IPS DF 6.9 (cell line): ENCODE data around the gene SPAG17.

Experiments used
- DNase-seq: peaks from one replicate; pipeline ENCODE4 v3.0.0-alpha.2; 2013; ENCODE audit warnings: low read depth, low spot score
- H3K27ac ChIP-seq: one replicate; pipeline ENCODE4 v1.5.1; 2013; ENCODE audit warnings: low read length, control low read depth
- H3K27me3 ChIP-seq: 2 replicates; pipeline ENCODE4 v1.6.1; 2013; ENCODE audit warnings: mild to moderate bottlenecking, low read length; ENCODE audit not compliant: control insufficient read depth, insufficient read depth
- H3K36me3 ChIP-seq: 2 replicates; pipeline ENCODE4 v1.6.1; 2013; ENCODE audit warnings: low read length; ENCODE audit not compliant: control insufficient read depth, insufficient read depth
- H3K4me1 ChIP-seq: 2 replicates; pipeline ENCODE4 v1.6.1; 2013; ENCODE audit warnings: low read length; ENCODE audit not compliant: control insufficient read depth, insufficient read depth
- H3K4me3 ChIP-seq: 2 replicates; pipeline ENCODE4 v1.5.1; 2013; ENCODE audit warnings: mild to moderate bottlenecking, low read length
- H3K9me3 ChIP-seq: 2 replicates; pipeline ENCODE4 v1.6.1; 2013; ENCODE audit warnings: low read length, inconsistent platforms; ENCODE audit not compliant: control insufficient read depth, insufficient read depth
- WGBS: extraction: QIAGEN DNeasy Blood & Tissue Kit; methylation state at CpG from one replicate; pipeline ENCODE4 v1.1.7; 2013; ENCODE audit warnings: mixed read lengths, missing lambda C conversion rate; ENCODE audit not compliant: insufficient read length, insufficient coverage; 5-methylcytosine and 5-hydroxymethylcytosine counted together

The SPAG17 gene

GRCh38 chr1:118204648-118205047, 19.6 kb upstream of the SPAG17 start:
- Histone ChIP-seq H3K27me3 (no peaks in the 10 kb centered on the region), H3K4me3 (no peak overlapping the region), H3K27ac (no peak overlapping the region), H3K9me3 (no peaks in the 10 kb centered on the region), H3K36me3 (no peaks in the 10 kb centered on the region), H3K4me1 (no peaks in the 10 kb centered on the region)
- DNase-seq: no peak

- no peak for DNase-seq
- Histone ChIP-seq H3K27ac (no peak overlapping the region), H3K27me3 (no peaks in the 10 kb centered on the region), H3K4me1 (no peaks in the 10 kb centered on the region), H3K36me3 (no peaks in the 10 kb centered on the region), H3K9me3 (no peaks in the 10 kb centered on the region), H3K4me3 (no peak overlapping the region)
- WGBS: 100% methylated on average over 1 of the region's 3 CpGs
Measured at GRCh38 chr1:118204105-118204504, 19.1 kb upstream of the SPAG17 start.

- no CpG with 5 or more reads among the region's 2 CpGs for WGBS
- Histone ChIP-seq H3K4me3 (no peak overlapping the region), H3K9me3 (no peaks in the 10 kb centered on the region), H3K4me1 (no peaks in the 10 kb centered on the region), H3K36me3 (no peaks in the 10 kb centered on the region), H3K27ac (no peak overlapping the region), H3K27me3 (no peaks in the 10 kb centered on the region)
- DNase-seq: no peak
Measured at GRCh38 chr1:118202076-118202608, 17.1 kb upstream of the SPAG17 start.

GRCh38 chr1:118201524-118201923, 16.5 kb upstream of the SPAG17 start:
- Histone ChIP-seq H3K36me3 (no peaks in the 10 kb centered on the region), H3K27ac (no peak overlapping the region), H3K27me3 (no peaks in the 10 kb centered on the region), H3K9me3 (no peaks in the 10 kb centered on the region), H3K4me3 (no peak overlapping the region), H3K4me1 (no peaks in the 10 kb centered on the region)
- DNase-seq: no peak
- no CpG with 5 or more reads among the region's 3 CpGs for WGBS

- WGBS: 83% methylated on average over 1 of the region's 1 CpG
Measured at GRCh38 chr1:118200836-118201235, 15.8 kb upstream of the SPAG17 start.

GRCh38 chr1:118190561-118190960, 5.5 kb upstream of the SPAG17 start:
- peaks cover under 1% of the 10 kb centered on the region; the same call in 1 of the 2 replicates for H3K4me1 ChIP-seq
- WGBS: no CpG with 5 or more reads among the region's 1 CpG

More at GRCh38 chr1:118200836-118201235, 15.8 kb upstream of the SPAG17 start:
- no peak overlapping the region for H3K27ac ChIP-seq
- H3K9me3 ChIP-seq: no peaks in the 10 kb centered on the region
- no peaks in the 10 kb centered on the region for H3K36me3 ChIP-seq
- no peak overlapping the region for H3K4me3 ChIP-seq
- DNase-seq: no peak
- no peaks in the 10 kb centered on the region for H3K4me1 ChIP-seq
- no peaks in the 10 kb centered on the region for H3K27me3 ChIP-seq

GRCh38 chr1:118189564-118189963, 4.5 kb upstream of the SPAG17 start:
- Histone ChIP-seq H3K4me3 (no peak overlapping the region), H3K27ac (no peak overlapping the region), H3K9me3 (no peaks in the 10 kb centered on the region; the same call in 1 of the 2 replicates), H3K4me1 (peaks cover 4% of the 10 kb centered on the region; the same call in 1 of the 2 replicates), H3K36me3 (no peaks in the 10 kb centered on the region), H3K27me3 (no peaks in the 10 kb centered on the region)
- DNase-seq: no peak
- no CpG with 5 or more reads among the region's 2 CpGs for WGBS

More at GRCh38 chr1:118190561-118190960, 5.5 kb upstream of the SPAG17 start:
- no peak overlapping the region for H3K27ac ChIP-seq
- no peaks in the 10 kb centered on the region; the same call in 1 of the 2 replicates for H3K9me3 ChIP-seq
- H3K36me3 ChIP-seq: no peaks in the 10 kb centered on the region
- H3K27me3 ChIP-seq: no peaks in the 10 kb centered on the region
- no peak for DNase-seq
- no peak overlapping the region for H3K4me3 ChIP-seq

- no peak for DNase-seq
- Histone ChIP-seq H3K9me3 (no peaks in the 10 kb centered on the region; the same call in 1 of the 2 replicates), H3K4me1 (peaks cover 4% of the 10 kb centered on the region; the same call in 1 of the 2 replicates), H3K27ac (no peak overlapping the region), H3K4me3 (no peak overlapping the region), H3K36me3 (no peaks in the 10 kb centered on the region), H3K27me3 (no peaks in the 10 kb centered on the region)
- no CpG with 5 or more reads among the region's 1 CpG for WGBS
Measured at GRCh38 chr1:118188411-118188810, 3.4 kb upstream of the SPAG17 start.

- Histone ChIP-seq H3K9me3 (no peaks in the 10 kb centered on the region; the same call in 1 of the 2 replicates), H3K4me3 (no peak overlapping the region), H3K4me1 (peaks cover 4% of the 10 kb centered on the region; the same call in 1 of the 2 replicates), H3K36me3 (no peaks in the 10 kb centered on the region), H3K27me3 (no peaks in the 10 kb centered on the region), H3K27ac (no peak overlapping the region)
- DNase-seq: no peak
- no CpG with 5 or more reads among the region's 4 CpGs for WGBS
Measured at GRCh38 chr1:118186026-118186425, 998 bp upstream of the SPAG17 start.

GRCh38 chr1:118184739-118185083, 317 bp downstream of the SPAG17 start:
- no peaks in the 10 kb centered on the region for H3K27me3 ChIP-seq
- no peaks in the 10 kb centered on the region for H3K36me3 ChIP-seq
- WGBS: no CpG with 5 or more reads among the region's 11 CpGs
- DNase-seq: peak; percentile 11
- no peaks in the 10 kb centered on the region; the same call in 1 of the 2 replicates for H3K9me3 ChIP-seq
- H3K27ac ChIP-seq: no peak overlapping the region
- H3K4me3 ChIP-seq: peak overlapping the region; percentile 16; the same call in 1 of the 2 replicates
- H3K4me1 ChIP-seq: peaks cover 4% of the 10 kb centered on the region; the same call in 1 of the 2 replicates

- Histone ChIP-seq H3K27me3 (no peaks in the 10 kb centered on the region), H3K4me1 (peaks cover 4% of the 10 kb centered on the region; the same call in 1 of the 2 replicates), H3K36me3 (no peaks in the 10 kb centered on the region), H3K27ac (no peak overlapping the region), H3K4me3 (no peak overlapping the region), H3K9me3 (no peaks in the 10 kb centered on the region)
- WGBS: no CpG with 5 or more reads among the region's 2 CpGs
- DNase-seq: no peak
Measured at GRCh38 chr1:118183586-118183985, 1.4 kb downstream of the SPAG17 start.
